GM23248 (cell line): ENCODE measurements around the gene WNT16.

Source experiments
- EZH2 ChIP-seq: fragments of 200-600 bp; sonication (generic); IDR thresholded peaks from 2 replicates; pipeline ENCODE4 v1.6.1; 2018; ENCODE audit warnings: antibody characterized with exemption, mild to moderate bottlenecking; ENCODE audit not compliant: insufficient read depth, poor library complexity, severe bottlenecking
- EZH2phosphoT487 ChIP-seq: fragments of 200-600 bp; sonication (generic); IDR thresholded peaks from 2 replicates; pipeline ENCODE4 v1.6.1; 2018; ENCODE audit warnings: antibody characterized with exemption, moderate library complexity, mild to moderate bottlenecking, low read depth; ENCODE audit not compliant: insufficient read depth

DNA sequence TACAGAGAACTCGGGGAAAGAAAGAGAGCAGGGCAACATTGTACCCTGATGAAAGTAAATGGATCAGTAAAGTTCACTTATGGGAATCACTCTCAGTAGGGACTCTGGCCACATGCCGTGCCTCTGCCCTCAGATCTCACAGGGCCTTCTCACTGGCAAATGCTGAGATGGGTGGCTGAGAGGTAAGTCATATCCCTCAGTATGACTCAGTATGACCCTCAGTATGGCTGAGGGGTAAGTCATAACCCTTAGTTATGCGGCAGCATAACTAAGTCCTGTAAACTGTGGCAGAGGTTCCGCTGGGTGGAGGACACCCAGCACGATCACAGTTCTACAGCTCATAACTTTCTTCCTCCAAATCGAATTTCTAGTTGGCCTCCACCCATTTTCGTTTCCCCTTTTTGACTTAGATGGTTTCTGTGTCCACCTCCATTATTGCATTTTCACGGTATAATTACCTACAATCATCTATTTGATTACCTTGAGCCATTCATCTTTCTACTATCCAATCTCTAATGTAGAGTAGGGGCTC is 26.5 kb upstream of the WNT16 start:
- TF ChIP-seq EZH2phosphoT487 (no peak), EZH2 (no peak)
